Choroid plexus epithelial cell (primary cell): ENCODE results near the gene CDH2.
A peak's percentile ranks its signal among the peaks of the same experiment; 100 is the strongest.

Experiments
- DNase-seq: peaks from one replicate; pipeline ENCODE4 v3.0.0-alpha.2; 2010; ENCODE audit warnings: low read depth
- H3K4me3 ChIP-seq: 2 replicates; pipeline ENCODE4 v1.5.1; 2011; ENCODE audit warnings: low read depth, mild to moderate bottlenecking, control low read depth, low read length, moderate library complexity
- TF ChIP-seq, protein P1 (sequence below): conservative IDR thresholded peaks from 2 replicates; pipeline ENCODE4 v1.5.1; 2011; ENCODE audit warnings: low read depth, mild to moderate bottlenecking, control low read depth, inconsistent platforms, low read length, moderate library complexity

The CDH2 gene

DNA sequence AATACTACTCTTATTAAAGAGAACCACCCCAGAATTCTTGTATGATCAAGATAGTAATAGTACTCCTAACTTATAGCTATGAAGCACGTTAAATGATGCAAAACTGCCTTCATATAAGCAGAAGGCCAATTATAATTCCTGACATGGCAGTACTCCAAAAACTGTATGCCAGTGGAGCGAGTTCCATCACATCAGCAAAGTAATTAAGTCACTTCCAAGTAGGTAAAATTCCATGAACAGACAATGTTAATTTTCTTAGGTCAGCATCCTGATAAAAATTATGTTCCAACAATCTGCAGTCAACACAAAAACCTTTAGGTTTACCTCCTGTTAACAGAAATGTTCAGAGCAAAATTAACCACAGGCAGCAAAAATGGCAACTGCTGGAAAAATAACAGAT lies 136.7 kb downstream of the CDH2 start:
- DNase-seq = no peak
- TF ChIP-seq, protein P1, sequence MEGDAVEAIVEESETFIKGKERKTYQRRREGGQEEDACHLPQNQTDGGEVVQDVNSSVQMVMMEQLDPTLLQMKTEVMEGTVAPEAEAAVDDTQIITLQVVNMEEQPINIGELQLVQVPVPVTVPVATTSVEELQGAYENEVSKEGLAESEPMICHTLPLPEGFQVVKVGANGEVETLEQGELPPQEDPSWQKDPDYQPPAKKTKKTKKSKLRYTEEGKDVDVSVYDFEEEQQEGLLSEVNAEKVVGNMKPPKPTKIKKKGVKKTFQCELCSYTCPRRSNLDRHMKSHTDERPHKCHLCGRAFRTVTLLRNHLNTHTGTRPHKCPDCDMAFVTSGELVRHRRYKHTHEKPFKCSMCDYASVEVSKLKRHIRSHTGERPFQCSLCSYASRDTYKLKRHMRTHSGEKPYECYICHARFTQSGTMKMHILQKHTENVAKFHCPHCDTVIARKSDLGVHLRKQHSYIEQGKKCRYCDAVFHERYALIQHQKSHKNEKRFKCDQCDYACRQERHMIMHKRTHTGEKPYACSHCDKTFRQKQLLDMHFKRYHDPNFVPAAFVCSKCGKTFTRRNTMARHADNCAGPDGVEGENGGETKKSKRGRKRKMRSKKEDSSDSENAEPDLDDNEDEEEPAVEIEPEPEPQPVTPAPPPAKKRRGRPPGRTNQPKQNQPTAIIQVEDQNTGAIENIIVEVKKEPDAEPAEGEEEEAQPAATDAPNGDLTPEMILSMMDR = no peak

DNA sequence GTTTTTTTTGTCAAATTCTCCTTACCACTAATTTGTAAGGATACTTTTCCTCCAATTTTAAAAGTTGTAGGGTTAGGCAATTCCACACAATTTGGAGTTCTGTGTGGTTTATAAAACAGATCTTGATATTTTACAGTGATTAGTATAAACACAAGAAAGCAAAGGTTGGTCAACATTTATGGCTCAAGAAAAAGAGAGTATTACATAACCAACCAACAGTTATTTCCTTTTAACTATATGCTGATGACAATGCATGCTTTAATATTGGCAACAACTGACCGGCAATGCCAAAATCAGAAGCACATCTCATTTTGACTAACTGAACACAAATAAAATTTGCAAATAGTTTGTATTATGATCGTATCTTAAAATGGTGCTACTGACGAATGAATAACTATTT lies 137.2 kb downstream of the CDH2 start:
- no peak for DNase-seq
- H3K4me3 ChIP-seq = no peak overlapping the region
- TF ChIP-seq, protein P1 = no peak

More for the DNA sequence above, 136.7 kb downstream of the CDH2 start:
- H3K4me3 ChIP-seq = no peak overlapping the region

DNA sequence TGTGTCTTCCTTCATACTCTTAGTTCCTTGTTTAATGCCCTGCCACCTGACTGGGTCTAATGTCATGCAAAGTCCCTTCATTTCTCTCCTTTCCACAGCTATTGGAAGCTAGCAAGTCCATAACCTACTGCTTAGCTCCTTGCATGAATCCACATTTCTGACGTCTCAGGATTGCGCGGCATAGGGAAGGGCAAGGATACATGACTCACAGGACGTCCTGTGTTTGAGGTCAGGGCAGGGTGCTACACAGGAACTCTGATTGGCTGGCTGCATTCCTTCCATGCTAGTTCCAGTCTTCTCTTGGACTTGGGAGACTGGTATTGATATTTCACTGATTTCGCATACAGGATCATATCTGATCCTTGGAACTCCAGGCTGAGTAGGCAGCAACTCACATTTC lies 137.9 kb downstream of the CDH2 start:
- peak; percentile 63 for DNase-seq
- H3K4me3 ChIP-seq = no peak overlapping the region
- TF ChIP-seq, protein P1 = no peak

DNA sequence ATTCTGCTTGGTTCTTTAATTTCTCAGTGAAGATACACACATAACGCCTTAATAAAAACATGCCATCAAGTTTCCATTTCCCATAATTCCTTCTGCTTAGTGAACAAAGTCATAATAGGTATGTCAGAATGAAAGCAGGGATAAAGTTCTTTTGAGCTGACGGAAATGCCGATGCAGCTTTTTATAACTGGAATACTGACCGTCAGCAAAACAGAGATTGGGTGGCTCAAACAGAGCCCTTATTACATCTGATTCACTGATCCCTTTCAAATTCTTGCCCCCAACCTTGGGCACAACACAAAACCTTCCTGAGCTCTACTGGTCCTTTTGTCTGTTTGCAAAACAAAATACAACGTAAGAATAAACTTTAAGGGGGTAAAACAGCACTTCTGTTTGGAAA lies 140.4 kb downstream of the CDH2 start:
- peak; percentile 24 for DNase-seq

DNA sequence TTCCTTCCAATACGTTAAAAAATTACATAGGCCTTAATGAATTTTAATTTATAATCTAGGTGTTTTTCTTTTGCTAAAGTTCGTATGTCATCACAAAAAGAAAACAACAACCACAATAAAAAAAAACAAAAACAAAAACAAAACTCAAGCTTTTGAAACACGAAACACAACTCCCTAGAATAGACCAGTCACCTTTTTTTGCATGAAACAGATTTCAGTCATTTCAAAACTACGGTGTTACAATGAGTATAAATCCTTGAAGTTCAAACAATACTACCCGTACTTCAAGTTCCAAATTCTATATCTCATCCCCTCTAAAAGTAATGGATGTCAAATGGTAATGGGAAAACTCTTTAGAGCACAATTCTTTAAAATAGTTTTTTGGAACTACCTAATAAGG lies 142.4 kb downstream of the CDH2 start:
- DNase-seq = no peak
- TF ChIP-seq, protein P1 = no peak
- H3K4me3 ChIP-seq = no peak overlapping the region

More for the DNA sequence above, 140.4 kb downstream of the CDH2 start:
- H3K4me3 ChIP-seq = no peak overlapping the region
- TF ChIP-seq, protein P1 = no peak

DNA sequence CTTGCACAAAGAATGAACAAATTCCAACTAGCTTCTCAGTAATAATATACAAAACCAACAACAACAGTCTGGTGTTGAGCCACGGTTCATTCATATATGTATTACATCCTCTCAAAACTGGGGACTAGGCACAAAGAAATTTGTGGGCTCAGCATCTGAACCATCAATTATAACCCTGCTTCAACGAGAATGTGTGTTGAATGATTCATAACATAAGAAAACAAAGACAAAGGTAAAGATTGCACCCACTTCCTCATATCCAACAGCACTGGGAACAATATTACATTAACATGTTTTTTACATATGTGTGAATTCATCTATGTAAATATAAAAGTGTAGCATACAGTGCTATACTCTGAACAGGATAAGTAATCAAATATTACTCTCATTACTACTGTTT lies 144.8 kb downstream of the CDH2 start:
- H3K4me3 ChIP-seq = no peak overlapping the region
- TF ChIP-seq, protein P1 = no peak
- DNase-seq = no peak

DNA sequence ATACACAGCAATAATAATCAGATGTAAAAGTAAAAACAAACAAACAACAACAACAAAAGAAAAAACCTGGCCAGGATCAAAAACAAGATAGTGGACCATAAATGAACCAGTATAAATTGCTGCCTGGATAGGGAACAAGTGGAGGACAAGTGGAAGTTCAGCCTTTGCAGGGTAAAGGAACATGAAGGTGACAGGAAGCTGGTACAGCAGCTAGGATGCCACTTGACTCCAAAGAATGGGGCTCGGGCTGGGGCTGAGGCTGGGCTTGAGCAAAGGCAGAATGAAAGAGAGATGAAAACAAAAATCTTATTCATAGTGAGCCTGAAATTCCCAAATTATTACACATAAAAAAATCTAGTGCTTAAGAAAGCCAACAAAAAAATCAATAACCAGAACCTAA lies 146.5 kb downstream of the CDH2 start:
- TF ChIP-seq, protein P1 = no peak
- no peak overlapping the region for H3K4me3 ChIP-seq
- no peak for DNase-seq
